Measurements from ENCODE around the gene AGRN. TPM values are rescaled to one million over a fixed set of nuclear protein-coding genes. Genes with fewer than 3 reads are reported as not detected.
"Not testable (repeated sequence)": the region's sequence is repeated elsewhere in the genome, so short reads cannot be mapped to it uniquely, and the experiment has no call there.

The AGRN gene
- total RNA-seq, 1 donor: 30.0 TPM

- no peaks in the 10 kb centered on the region for H4K20me1 ChIP-seq (ENCODE audit: insufficient read depth, low read length)
- no peaks in the 10 kb centered on the region for H3K36me3 ChIP-seq (ENCODE audit: insufficient read depth, low read length)
- no peaks in the 10 kb centered on the region for H3K9me3 ChIP-seq (ENCODE audit: low read depth, low read length)
- peaks cover 8% of the 10 kb centered on the region for H3K27me3 ChIP-seq (ENCODE audit: insufficient read depth, low read length)
- H2AFZ ChIP-seq (ENCODE audit: low read length): no peak within 1 kb of the TSS
- peak; percentile 93 for DNase-seq (ENCODE audit: insufficient read length, low spot score, missing footprints)
- H3K27ac ChIP-seq (ENCODE audit: low read depth, low read length): no peak within 1 kb of the TSS
- no peaks in the 10 kb centered on the region for H3K4me1 ChIP-seq (ENCODE audit: insufficient read depth, low read length)
- H3K4me3 ChIP-seq (ENCODE audit: insufficient read depth, low read length): no peak within 1 kb of the TSS
- H3K4me2 ChIP-seq (ENCODE audit: insufficient read depth, low read length): no peak within 1 kb of the TSS
- H3K79me2 ChIP-seq (ENCODE audit: insufficient read depth, low read length): no peaks in the 10 kb centered on the region
- no peak for TF ChIP-seq CTCF (IDR thresholded peaks at IDR 0.05; ENCODE audit: extremely low read depth, low read depth, low read length)
These were observed 54.0 kb downstream of the AGRN start, which contains the start of gene RNF223 for GRCh38 chr1:1073743-1074587. TSS of gene RNF223 (minus strand) at chr1:1074306. CDS start at chr1:1072566, 1,740 bp downstream.

GRCh38 chr1:1074631-1075147 is 54.8 kb downstream of the AGRN start:
- TF ChIP-seq CTCF (IDR thresholded peaks at IDR 0.05; ENCODE audit: extremely low read depth, low read depth, low read length): no peak
- Histone ChIP-seq H3K36me3 (ENCODE audit: insufficient read depth, low read length) (no peaks in the 10 kb centered on the region), H3K27ac (ENCODE audit: low read depth, low read length) (no peak overlapping the region), H3K27me3 (ENCODE audit: insufficient read depth, low read length) (peaks cover 3% of the 10 kb centered on the region), H3K9me3 (ENCODE audit: low read depth, low read length) (no peaks in the 10 kb centered on the region), H4K20me1 (ENCODE audit: insufficient read depth, low read length) (no peaks in the 10 kb centered on the region), H3K4me1 (ENCODE audit: insufficient read depth, low read length) (peaks cover 4% of the 10 kb centered on the region), H3K4me2 (ENCODE audit: insufficient read depth, low read length) (no peak overlapping the region), H2AFZ (ENCODE audit: low read length) (no peak overlapping the region), H3K79me2 (ENCODE audit: insufficient read depth, low read length) (no peaks in the 10 kb centered on the region), H3K4me3 (ENCODE audit: insufficient read depth, low read length) (no peak overlapping the region)
- peak; percentile 88 for DNase-seq (ENCODE audit: insufficient read length, low spot score, missing footprints)

- H3K79me2 ChIP-seq (ENCODE audit: insufficient read depth, low read length): no peaks in the 10 kb centered on the region
- no peaks in the 10 kb centered on the region for H3K27me3 ChIP-seq (ENCODE audit: insufficient read depth, low read length)
- H3K9me3 ChIP-seq (ENCODE audit: low read depth, low read length): no peaks in the 10 kb centered on the region
- H3K4me1 ChIP-seq (ENCODE audit: insufficient read depth, low read length): peaks cover 9% of the 10 kb centered on the region
- H2AFZ ChIP-seq (ENCODE audit: low read length): no peak overlapping the region
- no peaks in the 10 kb centered on the region for H4K20me1 ChIP-seq (ENCODE audit: insufficient read depth, low read length)
- H3K36me3 ChIP-seq (ENCODE audit: insufficient read depth, low read length): no peaks in the 10 kb centered on the region
- no peak overlapping the region for H3K27ac ChIP-seq (ENCODE audit: low read depth, low read length)
- no peak for TF ChIP-seq CTCF (IDR thresholded peaks at IDR 0.05; ENCODE audit: extremely low read depth, low read depth, low read length)
- DNase-seq (ENCODE audit: insufficient read length, low spot score, missing footprints): peak; percentile 91
- no peak overlapping the region for H3K4me2 ChIP-seq (ENCODE audit: insufficient read depth, low read length)
- H3K4me3 ChIP-seq (ENCODE audit: insufficient read depth, low read length): no peak overlapping the region
These were observed 55.4 kb downstream of the AGRN start for GRCh38 chr1:1075148-1075935.

- not testable (repeated sequence) for H3K27ac ChIP-seq (ENCODE audit: low read depth, low read length); H2AFZ ChIP-seq (ENCODE audit: low read length); H3K79me2 ChIP-seq (ENCODE audit: insufficient read depth, low read length); H3K4me3 ChIP-seq (ENCODE audit: insufficient read depth, low read length); DNase-seq (ENCODE audit: insufficient read length, low spot score, missing footprints); H3K4me2 ChIP-seq (ENCODE audit: insufficient read depth, low read length); H4K20me1 ChIP-seq (ENCODE audit: insufficient read depth, low read length); H3K9me3 ChIP-seq (ENCODE audit: low read depth, low read length); H3K27me3 ChIP-seq (ENCODE audit: insufficient read depth, low read length); H3K36me3 ChIP-seq (ENCODE audit: insufficient read depth, low read length)
- peaks cover 10% of the 10 kb centered on the region for H3K4me1 ChIP-seq (ENCODE audit: insufficient read depth, low read length)
These were observed 57.5 kb downstream of the AGRN start for GRCh38 chr1:1077396-1077795.

Data from osteoblast (primary cell).